GM12874 (cell line): Measurements from ENCODE around the gene EXOSC2.

Source experiments
- TF ChIP-seq, protein P1 (sequence below): IDR thresholded peaks from 2 replicates; pipeline ENCODE4 v1.5.1; 2011; ENCODE audit warnings: low read depth, mild to moderate bottlenecking, control low read depth, low read length, moderate library complexity; ENCODE audit not compliant: insufficient read depth

Gene EXOSC2

DNA sequence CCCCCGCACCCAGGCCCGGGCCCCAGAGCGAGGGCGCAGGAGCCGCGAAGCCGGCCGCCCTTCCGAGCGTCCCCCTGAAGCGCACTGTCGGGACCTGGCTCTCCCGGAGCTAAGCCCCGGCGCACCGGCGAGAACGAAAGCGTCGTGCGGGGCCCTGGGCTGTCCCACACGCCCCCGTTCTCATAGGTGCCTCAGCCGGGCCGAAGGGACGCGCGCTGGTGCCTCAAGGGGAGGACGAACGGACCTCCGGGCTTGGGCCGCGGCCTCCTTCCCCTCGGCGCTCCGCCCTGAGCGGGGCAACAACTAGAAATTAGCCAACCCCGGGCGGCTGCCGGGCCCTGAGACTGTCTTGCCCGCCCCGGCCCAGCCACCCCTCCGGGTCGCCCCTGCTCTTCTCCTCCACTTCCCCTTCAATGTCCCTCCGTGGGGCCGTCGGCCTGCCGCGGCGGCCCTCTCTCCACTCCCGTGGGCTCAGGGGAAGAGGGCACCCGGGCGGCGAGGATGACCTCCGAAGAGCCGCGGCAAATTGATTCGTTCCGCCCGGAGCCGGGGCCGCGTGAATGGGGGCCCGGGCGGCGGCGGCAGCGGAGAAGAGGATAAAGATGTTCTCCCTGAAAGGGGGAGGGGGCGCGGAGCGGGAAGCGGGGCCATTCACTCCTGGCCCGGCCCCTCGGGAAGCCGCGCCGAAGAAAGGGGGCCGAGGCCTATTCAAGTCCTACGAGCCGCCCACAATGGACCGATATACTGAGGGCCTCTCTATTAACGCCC lies 32.7 kb upstream of the EXOSC2 start:
- TF ChIP-seq, protein P1, sequence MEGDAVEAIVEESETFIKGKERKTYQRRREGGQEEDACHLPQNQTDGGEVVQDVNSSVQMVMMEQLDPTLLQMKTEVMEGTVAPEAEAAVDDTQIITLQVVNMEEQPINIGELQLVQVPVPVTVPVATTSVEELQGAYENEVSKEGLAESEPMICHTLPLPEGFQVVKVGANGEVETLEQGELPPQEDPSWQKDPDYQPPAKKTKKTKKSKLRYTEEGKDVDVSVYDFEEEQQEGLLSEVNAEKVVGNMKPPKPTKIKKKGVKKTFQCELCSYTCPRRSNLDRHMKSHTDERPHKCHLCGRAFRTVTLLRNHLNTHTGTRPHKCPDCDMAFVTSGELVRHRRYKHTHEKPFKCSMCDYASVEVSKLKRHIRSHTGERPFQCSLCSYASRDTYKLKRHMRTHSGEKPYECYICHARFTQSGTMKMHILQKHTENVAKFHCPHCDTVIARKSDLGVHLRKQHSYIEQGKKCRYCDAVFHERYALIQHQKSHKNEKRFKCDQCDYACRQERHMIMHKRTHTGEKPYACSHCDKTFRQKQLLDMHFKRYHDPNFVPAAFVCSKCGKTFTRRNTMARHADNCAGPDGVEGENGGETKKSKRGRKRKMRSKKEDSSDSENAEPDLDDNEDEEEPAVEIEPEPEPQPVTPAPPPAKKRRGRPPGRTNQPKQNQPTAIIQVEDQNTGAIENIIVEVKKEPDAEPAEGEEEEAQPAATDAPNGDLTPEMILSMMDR = no peak

DNA sequence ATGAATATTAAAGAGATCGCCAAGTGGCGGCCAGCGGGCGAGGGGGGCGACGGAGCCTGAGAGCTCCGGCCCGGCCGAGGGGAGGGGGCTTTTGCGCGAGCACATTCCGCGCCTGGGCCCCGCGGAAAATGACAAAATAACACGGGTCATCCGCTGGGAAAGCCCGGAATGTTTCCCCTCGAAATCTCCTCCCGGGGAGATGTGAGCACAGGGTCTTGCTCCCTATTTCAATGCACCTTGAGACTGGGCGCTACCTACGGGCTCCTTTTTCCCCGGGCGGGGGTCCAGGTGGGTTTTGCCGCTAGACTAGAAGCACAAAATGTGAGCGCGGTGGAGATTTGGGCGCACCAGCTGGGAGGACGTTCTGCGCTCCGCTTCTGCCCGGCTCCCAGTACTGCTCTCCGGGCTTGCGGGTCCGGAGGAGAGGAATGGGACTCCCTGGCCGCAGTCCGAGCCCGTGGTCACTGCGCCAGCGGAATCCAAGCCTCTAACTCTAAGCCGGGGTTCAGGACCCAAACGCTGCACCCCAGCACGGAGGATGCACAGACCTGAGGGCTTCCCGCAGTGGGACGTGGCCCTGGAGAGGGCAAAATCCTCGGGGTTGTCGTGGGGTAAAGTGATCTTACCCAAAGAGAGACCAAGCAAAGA lies 32.0 kb upstream of the EXOSC2 start:
- TF ChIP-seq, protein P1 = no peak

DNA sequence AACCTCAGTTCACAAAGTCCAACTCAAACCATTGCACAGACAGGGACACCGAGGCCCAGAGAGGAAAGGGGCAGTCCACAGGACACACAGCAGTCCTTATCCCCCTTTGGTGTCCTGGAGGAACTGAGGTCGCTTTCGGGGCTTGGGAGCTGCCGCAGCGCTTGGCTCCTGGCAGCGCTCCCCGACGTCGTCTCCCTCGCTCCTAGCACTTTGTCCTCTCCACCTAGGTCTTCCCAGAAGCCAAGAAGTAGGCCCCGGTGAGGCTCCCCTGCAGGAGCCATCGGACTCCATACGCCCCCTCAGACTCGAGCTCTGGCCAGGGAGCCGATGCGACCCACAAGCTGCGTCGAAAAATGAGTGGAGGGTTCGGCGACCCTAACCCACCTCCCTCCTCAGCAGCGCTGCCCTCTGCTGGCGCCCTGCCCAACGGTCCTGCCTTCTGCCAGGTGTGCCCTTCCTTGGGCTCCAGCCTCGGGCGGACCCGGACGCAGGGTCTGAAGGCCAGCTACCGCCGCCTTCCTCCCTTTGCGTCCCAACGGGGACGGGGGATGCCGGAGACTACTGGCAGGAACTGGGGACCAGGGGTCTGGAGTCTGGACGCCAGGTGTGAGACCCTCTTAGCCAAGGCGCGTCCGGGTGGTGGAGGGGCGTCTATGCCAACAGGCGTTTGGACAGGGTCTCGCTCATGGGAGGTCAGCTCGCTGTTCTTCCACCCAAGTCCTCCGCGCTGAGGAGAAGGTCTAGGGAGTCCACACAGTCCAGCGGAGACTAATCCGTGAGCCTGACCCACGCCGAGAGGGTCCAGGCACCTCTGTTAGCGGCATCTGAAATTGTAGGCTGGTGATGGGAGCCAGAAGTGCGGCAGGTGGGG lies 31.2 kb upstream of the EXOSC2 start:
- TF ChIP-seq, protein P1 = no peak

DNA sequence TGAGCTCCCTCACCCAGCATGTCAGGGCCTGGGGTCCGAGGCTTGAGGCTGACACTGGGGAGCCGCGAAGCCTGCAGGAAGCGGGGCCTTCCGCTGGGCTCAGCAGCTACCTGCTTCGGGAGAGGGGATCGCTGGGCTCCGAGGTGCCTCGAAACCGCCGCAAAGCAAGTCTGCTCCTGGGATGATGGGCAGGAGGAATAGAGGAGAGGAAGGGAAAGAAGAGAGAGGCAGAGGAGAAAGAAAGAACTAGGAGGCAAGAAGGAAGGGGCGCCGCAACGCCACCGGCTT lies 30.7 kb upstream of the EXOSC2 start:
- TF ChIP-seq, protein P1 = no peak

DNA sequence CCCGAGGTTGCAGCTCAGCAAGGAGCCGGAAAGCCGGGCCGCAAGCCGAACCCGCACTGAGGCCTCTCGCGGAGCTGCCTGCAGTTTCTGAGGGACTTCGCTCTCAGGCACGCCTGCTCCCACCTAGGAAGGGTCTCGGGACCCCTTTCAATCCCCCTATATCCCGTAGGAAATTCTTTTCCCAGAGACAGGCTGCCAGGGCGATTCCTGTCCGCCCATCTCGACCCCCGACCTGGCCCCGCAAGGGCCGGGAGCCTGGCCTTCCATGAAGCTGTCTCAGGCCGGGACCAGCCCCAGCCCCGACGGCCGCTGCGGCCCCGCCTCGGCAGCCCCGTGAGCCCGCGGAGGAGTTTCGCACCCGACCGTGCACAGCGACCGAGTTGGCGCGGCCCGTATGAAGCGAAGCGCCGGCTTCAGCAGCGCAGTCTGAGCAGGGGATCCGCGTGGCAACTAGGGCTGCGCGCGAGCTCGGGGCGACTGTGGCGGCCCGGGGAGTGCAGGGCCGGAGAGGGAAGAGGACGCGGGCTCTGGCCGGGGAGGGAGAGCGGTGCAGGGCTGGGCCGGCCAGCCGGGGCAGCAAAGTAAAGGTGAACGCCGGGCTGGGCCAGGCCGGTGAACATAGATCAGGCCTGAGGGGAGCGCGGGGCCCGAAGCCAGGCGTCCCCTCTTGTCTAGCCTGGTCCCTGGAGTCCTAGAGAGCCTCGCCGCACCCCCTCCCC lies 30.2 kb upstream of the EXOSC2 start:
- TF ChIP-seq, protein P1 = no peak

DNA sequence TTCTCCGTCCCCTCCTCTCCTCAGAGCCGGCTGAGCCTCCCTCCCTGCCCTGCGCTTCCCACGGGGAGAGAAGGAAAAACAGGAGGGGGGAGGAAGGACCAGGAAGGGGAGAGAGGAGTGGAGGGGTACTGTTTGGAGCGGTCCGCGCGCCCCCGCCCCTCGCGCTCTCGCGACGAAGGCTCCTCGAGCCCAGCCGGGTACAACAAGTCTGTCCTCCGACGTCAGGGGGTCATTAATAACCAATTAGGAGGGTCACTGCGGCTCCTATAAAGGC lies 29.7 kb upstream of the EXOSC2 start:
- TF ChIP-seq, protein P1 = no peak
